Skeletal muscle satellite cell (primary cell): ENCODE results near the gene TGFBR2.

Source experiments
- H3K27me3 ChIP-seq: 2 replicates; pipeline ENCODE4 v1.7.0; 2013; ENCODE audit warnings: low read length; ENCODE audit not compliant: control insufficient read depth, insufficient read depth
- H3K36me3 ChIP-seq: 2 replicates; pipeline ENCODE4 v1.7.0; 2013; ENCODE audit warnings: mild to moderate bottlenecking, control low read depth, low read length; ENCODE audit not compliant: insufficient read depth
- H3K4me1 ChIP-seq: 2 replicates; pipeline ENCODE4 v1.7.0; 2013; ENCODE audit warnings: low read length; ENCODE audit not compliant: control insufficient read depth, insufficient read depth
- H3K4me2 ChIP-seq: 2 replicates; pipeline ENCODE4 v1.7.0; 2013; ENCODE audit warnings: mild to moderate bottlenecking, low read length
- H3K4me3 ChIP-seq: 2 replicates; pipeline ENCODE4 v1.7.0; 2013; ENCODE audit warnings: low read length
- H3K9ac ChIP-seq: 2 replicates; pipeline ENCODE4 v1.7.0; 2013; ENCODE audit warnings: mild to moderate bottlenecking, low read depth, low read length, moderate library complexity
- H3K9me3 ChIP-seq: replicated peaks from 2 replicates; pipeline ENCODE4 v1.7.0; 2013; ENCODE audit warnings: mild to moderate bottlenecking, control low read depth, low read length

TGFBR2 gene

GRCh38 chr3:30708472-30708871 is 102.1 kb downstream of the TGFBR2 start:
- Histone ChIP-seq H3K4me3 (no peak overlapping the region), H3K27me3 (no peaks in the 10 kb centered on the region), H3K9ac (no peak overlapping the region), H3K9me3 (no peaks in the 10 kb centered on the region), H3K36me3 (no peaks in the 10 kb centered on the region), H3K4me2 (no peak overlapping the region), H3K4me1 (no peaks in the 10 kb centered on the region)

DNA sequence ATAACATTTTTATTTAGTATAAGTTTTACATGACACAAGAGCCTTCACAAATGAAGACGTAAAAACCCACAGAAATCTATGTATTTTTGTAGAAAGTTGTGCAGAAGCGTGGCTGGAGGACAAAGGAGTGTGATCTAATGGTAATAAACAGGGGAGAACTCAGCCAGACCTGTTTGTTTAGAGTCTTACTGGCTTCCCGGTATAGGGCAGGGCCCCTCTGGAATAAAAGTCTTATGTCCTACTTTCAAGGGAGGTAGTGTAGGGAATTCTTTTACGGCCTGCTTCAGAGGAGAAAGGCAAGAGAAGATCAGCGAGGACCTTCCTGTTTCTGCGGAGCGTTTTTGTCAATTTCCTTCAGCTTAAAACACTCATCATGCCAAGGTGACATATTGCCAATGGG is 103.6 kb downstream of the TGFBR2 start:
- Histone ChIP-seq H3K9ac (no peak overlapping the region), H3K27me3 (no peaks in the 10 kb centered on the region), H3K4me3 (no peak overlapping the region), H3K4me2 (no peak overlapping the region), H3K9me3 (no peaks in the 10 kb centered on the region), H3K36me3 (no peaks in the 10 kb centered on the region), H3K4me1 (no peaks in the 10 kb centered on the region)

DNA sequence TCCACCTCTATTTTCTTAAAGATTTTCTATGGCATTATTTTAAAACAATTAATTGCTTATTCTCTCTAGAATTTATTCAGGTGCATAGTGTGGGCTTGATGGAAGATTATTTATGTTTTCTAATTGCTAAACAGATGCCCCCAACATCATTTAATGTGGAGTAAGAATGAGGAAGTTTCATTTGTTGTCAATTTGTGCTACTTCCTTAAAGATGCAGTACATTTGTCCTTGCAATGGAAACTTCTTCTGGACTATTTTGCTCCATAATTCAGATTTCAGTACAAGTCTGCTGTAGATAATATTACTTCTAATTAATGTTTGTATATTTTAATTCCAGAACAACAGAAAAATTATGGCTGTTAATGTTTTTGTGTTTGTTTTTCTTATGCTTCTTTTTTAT is 104.8 kb downstream of the TGFBR2 start:
- H3K36me3 ChIP-seq: no peaks in the 10 kb centered on the region
- no peak overlapping the region for H3K4me2 ChIP-seq
- H3K4me3 ChIP-seq: no peak overlapping the region
- H3K9ac ChIP-seq: no peak overlapping the region
- H3K9me3 ChIP-seq: no peaks in the 10 kb centered on the region
- no peaks in the 10 kb centered on the region for H3K27me3 ChIP-seq
- H3K4me1 ChIP-seq: no peaks in the 10 kb centered on the region

DNA sequence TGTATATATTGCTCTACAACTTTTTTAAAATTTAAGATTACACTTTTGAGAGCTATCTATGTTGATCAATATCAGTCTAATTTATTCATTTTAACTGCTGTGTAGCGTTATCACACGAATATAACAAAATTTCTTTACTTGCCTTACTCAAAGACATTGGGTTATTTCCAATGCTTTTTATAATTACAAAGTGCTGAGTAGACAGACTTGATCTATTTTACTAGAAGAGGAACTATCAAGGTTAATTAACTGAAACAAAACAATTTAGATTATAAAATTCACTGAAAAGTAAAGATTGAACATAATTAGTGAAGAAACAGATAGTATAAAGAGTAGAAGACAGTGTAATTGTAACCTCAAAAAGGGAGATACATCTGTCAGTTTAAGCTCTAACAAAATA is 105.5 kb downstream of the TGFBR2 start:
- H3K4me2 ChIP-seq: no peak overlapping the region
- no peak overlapping the region for H3K9ac ChIP-seq
- no peaks in the 10 kb centered on the region for H3K4me1 ChIP-seq
- H3K9me3 ChIP-seq: no peaks in the 10 kb centered on the region
- H3K4me3 ChIP-seq: no peak overlapping the region
- H3K36me3 ChIP-seq: no peaks in the 10 kb centered on the region
- H3K27me3 ChIP-seq: no peaks in the 10 kb centered on the region

GRCh38 chr3:30712991-30713390 is 106.6 kb downstream of the TGFBR2 start:
- H3K36me3 ChIP-seq: no peaks in the 10 kb centered on the region
- no peak overlapping the region for H3K9ac ChIP-seq
- H3K4me3 ChIP-seq: no peak overlapping the region
- H3K9me3 ChIP-seq: no peaks in the 10 kb centered on the region
- no peak overlapping the region for H3K4me2 ChIP-seq
- no peaks in the 10 kb centered on the region for H3K4me1 ChIP-seq
- no peaks in the 10 kb centered on the region for H3K27me3 ChIP-seq

- Histone ChIP-seq H3K4me3 (no peak overlapping the region), H3K36me3 (no peaks in the 10 kb centered on the region), H3K27me3 (no peaks in the 10 kb centered on the region), H3K9me3 (no peaks in the 10 kb centered on the region), H3K4me1 (no peaks in the 10 kb centered on the region), H3K9ac (no peak overlapping the region), H3K4me2 (no peak overlapping the region)
Measured at GRCh38 chr3:30713885-30714503, 107.6 kb downstream of the TGFBR2 start.

GRCh38 chr3:30719536-30719935 is 113.1 kb downstream of the TGFBR2 start:
- no peaks in the 10 kb centered on the region for H3K9me3 ChIP-seq
- H3K4me2 ChIP-seq: no peak overlapping the region
- H3K9ac ChIP-seq: no peak overlapping the region
- peaks cover 12% of the 10 kb centered on the region for H3K4me1 ChIP-seq
- H3K36me3 ChIP-seq: no peaks in the 10 kb centered on the region
- no peak overlapping the region for H3K4me3 ChIP-seq
- H3K27me3 ChIP-seq: no peaks in the 10 kb centered on the region

- no peaks in the 10 kb centered on the region for H3K27me3 ChIP-seq
- H3K9ac ChIP-seq: no peak overlapping the region
- H3K4me1 ChIP-seq: peaks cover 12% of the 10 kb centered on the region
- H3K36me3 ChIP-seq: no peaks in the 10 kb centered on the region
- no peaks in the 10 kb centered on the region for H3K9me3 ChIP-seq
- peak overlapping the region; percentile 18 for H3K4me2 ChIP-seq
- H3K4me3 ChIP-seq: no peak overlapping the region
Measured at GRCh38 chr3:30720586-30721313, 114.3 kb downstream of the TGFBR2 start.

DNA sequence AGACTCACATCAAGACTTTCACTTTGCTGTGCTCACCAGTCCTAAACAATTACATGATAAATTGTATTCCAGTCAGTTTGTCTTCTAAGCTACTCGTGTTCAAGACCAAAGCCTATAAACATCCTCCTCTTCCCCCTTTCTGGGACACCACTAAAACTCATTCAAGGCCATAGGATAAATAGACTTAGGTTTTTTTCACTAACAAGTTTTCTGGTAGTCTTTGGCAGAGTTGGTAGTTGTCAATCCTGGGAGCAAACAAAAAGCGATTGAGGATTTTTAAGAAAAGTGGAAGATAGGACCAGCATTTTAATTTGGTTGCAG is 114.9 kb downstream of the TGFBR2 start:
- no peak overlapping the region for H3K4me3 ChIP-seq
- peak overlapping the region; percentile 18 for H3K4me2 ChIP-seq
- H3K9ac ChIP-seq: no peak overlapping the region
- H3K9me3 ChIP-seq: no peaks in the 10 kb centered on the region
- H3K36me3 ChIP-seq: no peaks in the 10 kb centered on the region
- peaks cover 12% of the 10 kb centered on the region for H3K4me1 ChIP-seq
- no peaks in the 10 kb centered on the region for H3K27me3 ChIP-seq

DNA sequence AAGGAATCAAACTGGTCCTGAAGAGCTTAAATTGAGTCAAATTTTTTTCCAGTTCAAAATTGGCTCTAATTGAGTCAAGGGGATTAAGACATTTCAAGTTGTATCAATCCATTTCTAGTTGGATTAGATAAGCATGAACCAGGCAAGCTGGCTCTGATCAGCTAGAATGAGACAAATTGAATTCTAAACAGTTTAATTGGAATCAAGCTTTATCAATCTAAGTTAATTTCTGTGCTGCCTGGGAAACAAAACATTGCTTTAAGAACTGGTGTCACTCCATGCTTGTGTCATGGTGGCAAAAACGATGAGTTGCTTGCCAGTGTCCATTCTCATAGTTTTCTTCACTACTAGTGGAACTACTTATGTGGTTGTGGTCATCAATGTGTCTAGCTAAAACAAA is 116.8 kb downstream of the TGFBR2 start:
- H3K4me3 ChIP-seq: no peak overlapping the region
- no peak overlapping the region for H3K4me2 ChIP-seq
- no peaks in the 10 kb centered on the region for H3K36me3 ChIP-seq
- H3K9me3 ChIP-seq: no peaks in the 10 kb centered on the region
- H3K4me1 ChIP-seq: peaks cover 12% of the 10 kb centered on the region
- no peak overlapping the region for H3K9ac ChIP-seq
- no peaks in the 10 kb centered on the region for H3K27me3 ChIP-seq

DNA sequence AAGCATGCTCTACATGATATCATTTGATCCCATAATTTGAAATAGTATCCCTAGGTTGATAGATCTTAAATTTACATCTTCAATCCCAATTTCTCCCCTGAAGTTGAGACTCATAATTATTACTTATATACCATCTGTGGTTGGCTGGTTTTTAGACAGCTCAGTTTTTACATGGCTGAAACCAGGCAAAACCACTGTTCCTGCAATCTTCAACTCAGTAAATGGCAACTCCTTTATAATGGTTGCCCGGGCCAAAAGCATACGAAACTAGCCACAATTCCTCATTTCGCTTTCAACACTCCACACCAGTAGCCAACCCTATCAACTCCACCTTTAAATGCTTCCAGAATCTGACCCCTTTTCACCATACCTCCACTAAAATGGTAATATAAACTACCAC is 118.5 kb downstream of the TGFBR2 start:
- Histone ChIP-seq H3K4me3 (no peak overlapping the region), H3K9ac (no peak overlapping the region), H3K4me1 (peaks cover 12% of the 10 kb centered on the region), H3K4me2 (no peak overlapping the region), H3K27me3 (no peaks in the 10 kb centered on the region), H3K36me3 (no peaks in the 10 kb centered on the region), H3K9me3 (no peaks in the 10 kb centered on the region)

- no peaks in the 10 kb centered on the region for H3K27me3 ChIP-seq
- H3K4me3 ChIP-seq: no peak overlapping the region
- H3K4me2 ChIP-seq: no peak overlapping the region
- no peaks in the 10 kb centered on the region for H3K9me3 ChIP-seq
- no peaks in the 10 kb centered on the region for H3K36me3 ChIP-seq
- H3K9ac ChIP-seq: no peak overlapping the region
- no peaks in the 10 kb centered on the region for H3K4me1 ChIP-seq
Measured at GRCh38 chr3:30728143-30728542, 121.7 kb downstream of the TGFBR2 start.
